ENCODE results near the gene FOXL2.

The FOXL2 gene

DNA sequence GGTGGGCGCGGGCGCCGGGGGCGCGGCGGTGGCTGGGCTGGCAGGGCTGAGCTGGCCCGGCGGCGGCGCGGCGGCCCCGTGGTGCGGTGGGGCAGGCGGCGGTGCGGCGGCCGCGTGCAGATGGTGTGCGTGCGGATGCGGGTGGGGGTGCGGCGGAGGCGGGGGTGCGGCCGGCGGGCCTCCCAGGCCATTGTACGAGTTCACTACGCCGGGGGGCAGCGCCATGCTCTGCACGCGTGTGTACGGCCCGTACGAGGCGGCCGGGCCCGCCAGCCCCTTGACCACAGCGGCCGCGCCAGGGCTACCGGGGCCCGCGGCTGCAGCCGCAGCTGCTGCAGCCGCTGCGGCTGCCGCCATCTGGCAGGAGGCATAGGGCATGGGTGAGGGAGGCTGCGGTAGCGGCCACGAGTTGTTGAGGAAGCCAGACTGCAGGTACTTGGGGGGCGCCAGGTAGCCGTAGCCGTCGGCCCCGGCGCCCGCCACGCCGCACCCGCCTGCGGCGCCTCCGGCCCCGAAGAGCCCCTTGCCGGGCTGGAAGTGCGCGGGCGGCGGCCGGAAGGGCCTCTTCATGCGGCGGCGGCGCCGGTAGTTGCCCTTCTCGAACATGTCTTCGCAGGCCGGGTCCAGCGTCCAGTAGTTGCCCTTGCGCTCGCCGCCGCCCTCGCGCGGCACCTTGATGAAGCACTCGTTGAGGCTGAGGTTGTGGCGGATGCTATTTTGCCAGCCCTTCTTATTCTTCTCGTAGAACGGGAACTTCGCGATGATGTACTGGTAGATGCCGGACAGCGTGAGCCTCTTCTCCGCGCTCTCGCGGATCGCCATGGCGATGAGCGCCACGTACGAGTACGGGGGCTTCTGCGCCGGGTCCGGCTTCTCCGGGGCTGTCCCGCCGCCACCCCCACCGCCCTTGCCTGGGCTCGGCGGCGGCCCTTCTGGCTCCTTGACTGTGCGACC lies 951 bp downstream of the FOXL2 start:
- DNase-seq (ENCODE audit: low read depth): no peak

DNA sequence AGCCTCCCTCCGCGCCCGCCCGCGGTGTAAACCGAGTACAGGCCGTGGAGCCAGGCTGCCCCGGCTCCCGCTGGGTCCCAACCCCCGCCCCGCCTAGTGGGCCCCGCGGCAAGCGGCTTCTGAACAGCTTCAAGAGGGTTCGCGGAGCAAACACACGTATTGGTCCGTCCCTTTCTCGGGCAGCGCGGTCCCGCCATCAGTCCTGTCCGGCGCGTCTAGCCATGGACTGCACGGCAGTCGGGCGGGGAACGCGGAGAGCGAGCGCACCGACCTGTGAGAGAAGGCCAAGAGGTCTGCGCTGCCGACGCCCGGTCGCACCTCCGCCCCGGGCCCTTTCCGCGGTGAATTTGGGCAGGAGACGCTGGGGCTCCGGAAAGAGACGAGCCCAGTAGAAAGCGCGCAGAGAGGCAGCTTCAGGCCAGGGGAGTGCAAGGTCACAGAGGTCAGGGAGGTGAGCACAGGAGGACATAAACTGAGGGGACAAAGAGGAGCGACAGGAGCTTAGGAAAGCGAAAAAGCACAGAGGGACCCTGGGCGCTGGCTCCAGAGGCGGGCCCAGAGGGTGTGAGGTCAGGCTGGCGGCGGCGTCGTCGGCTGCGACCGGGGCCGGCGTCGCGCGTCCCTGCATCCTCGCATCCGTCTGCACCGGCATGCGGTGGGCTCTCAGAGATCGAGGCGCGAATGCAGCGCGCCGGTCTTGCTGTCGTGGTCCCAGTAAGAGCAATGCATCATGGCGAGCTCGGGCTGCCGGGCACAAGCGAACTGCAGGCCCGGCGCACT lies 1.8 kb downstream of the FOXL2 start:
- DNase-seq (ENCODE audit: low read depth): no peak

DNA sequence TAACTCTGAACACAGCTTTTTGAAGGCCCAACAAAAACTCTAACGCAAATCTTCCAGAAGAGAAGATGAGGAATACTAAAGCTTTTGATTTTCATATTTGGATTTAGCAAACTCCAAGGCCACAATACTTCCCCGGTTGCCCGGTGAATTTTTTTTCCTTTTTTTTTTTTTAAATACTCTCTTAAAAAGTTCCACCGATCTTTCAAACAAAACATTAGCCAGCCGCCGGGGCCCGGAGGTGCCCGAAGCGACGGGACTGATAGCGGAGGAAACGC lies 2.3 kb downstream of the FOXL2 start:
- DNase-seq (ENCODE audit: low read depth): no peak

DNA sequence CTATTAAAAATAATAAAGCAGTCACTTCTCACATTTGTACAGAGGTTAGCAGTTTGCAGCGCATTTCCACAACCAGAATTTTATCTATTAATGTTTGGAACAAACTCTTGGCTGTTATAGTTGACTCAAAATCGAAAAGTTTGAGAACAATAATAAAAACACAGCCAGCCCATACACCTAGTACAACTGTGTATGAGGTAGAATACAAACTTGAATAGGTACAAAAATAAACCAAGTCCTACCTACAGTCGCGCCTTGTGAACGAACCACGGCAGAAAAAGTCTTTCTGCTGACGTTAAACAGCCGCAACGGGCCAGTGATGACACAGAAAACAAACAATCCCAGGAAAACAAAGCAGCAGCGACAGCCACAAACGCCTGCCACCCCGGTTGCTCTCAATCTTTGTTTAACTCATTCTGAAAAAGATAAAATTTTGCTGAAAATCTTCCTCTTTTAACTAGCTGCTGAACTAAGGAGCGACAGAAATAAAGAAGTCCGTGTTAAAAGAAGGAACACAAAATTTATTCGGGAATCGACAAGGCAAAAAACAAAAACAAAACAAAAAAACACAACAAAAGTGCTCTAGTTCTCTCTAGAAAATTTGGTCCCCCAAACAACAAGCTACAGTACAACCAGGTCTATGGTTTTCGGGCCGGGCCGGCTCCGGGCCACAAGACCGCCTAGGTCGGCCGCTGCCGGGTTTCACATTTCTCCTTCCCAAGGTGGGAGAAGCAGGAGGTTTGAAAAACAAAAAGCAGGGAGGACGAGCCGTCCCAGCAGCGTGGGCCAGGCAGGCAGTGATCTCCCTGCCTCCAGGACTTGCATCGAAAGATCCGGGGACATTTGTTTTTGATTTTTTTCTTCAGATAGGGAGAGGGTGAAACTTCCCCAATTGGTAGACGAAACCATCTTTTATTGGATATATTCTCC lies 2.9 kb downstream of the FOXL2 start:
- no peak for DNase-seq (ENCODE audit: low read depth)

DNA sequence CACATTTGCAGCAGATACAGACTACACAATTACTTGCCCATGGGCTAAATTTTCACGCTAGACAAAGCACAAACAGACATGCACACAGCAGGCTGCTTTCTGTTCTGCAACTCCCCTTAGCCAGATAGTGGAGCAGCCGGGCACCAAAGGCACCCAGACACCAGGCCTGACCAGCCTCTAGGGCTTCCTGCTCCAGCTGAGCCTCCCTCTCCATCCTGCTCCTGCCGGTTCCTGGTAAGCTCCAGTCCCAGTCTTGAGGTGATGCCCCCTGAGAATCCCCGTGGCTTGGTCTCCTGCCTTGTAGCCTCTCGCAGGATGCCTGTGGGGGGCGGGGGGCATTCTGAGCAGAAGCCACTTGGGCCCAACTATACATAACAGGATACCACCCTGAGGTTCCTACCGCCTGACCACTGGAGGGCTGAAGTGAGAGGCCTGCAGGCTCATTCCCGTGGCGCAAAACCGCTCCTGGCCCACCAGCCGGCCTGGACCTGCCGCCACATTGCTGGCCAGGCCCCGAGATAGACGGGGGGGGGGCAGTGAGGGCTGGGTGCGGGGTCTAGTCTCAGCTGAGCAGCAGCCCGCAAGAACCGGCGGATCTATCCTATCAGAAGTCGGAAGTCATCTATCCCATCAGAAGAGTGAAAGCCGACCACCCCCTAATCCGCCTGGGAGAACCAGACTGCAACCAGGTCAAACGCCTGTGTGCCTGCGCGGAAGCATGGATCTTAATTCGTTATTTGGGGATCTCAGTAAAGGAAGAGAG lies 3.9 kb downstream of the FOXL2 start:
- DNase-seq (ENCODE audit: low read depth): no peak

DNA sequence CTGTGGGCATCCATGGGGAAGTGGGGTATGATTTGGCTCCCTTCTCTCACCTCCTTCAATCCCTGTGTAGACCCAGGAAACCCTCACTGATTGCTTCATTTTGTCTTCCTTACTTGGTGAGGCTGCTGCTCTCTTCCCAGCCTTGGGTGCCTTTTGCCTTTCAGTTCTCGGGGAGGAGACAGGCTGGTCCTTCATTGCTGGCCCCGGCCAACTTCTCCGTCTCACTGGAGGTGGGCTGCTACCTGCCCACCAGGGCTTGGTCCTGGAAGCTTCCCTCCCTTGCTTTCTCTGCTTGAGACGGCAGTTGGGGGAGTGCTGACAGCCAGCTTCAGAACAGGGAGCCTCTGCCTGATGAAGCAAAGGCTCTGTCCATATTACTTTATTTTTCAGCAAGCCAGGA lies 4.7 kb downstream of the FOXL2 start:
- DNase-seq (ENCODE audit: low read depth): no peak

DNA sequence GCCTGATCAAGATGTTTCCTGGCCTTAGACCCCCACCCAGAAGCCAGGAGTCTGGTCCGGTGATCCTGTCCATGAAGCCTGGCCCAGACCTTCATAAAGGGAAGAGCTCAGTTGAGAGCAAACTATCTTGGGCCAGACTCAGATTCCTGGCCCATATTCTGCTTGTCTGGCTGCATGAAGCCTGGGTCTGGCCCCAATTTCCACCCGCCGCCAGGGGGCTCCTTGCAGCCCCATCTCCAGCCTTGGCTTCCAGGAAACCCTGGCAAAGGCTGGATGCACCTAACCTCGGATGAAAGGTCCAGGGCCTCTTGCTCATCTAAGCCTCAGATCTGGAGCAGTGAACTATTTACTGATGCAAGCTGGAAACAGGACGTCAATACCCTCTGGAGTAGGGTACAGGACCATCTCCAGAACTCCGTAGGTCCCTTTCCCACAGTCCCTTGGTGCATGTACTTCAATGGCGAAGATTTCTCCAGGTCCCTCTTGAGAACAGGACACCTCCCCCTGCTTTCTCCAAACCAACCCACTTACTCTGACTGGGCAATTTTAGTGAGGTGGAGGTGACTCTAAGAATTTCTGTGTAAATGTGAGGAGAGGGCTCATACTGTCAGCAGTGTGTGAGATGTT lies 5.6 kb downstream of the FOXL2 start:
- no peak for DNase-seq (ENCODE audit: low read depth)

DNA sequence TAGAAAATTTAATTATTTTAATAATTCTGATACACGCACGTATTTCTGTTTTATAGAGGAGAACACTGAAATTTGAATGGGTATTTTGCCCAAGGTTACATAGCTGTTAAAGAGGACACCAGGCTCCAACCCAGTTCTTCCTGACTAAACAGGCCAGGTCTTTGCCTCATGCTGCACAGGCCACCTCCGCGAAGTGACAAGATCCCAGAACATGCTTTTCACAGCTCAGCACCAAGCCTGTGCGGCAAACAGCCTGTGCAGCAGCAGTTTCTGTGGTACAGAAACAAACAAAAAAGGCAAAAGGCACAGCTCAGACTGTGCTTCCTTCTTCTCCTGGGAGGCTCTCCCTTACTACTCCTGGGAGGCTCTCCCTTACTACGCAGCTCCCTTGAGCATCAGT lies 6.5 kb downstream of the FOXL2 start:
- DNase-seq (ENCODE audit: low read depth): no peak

DNA sequence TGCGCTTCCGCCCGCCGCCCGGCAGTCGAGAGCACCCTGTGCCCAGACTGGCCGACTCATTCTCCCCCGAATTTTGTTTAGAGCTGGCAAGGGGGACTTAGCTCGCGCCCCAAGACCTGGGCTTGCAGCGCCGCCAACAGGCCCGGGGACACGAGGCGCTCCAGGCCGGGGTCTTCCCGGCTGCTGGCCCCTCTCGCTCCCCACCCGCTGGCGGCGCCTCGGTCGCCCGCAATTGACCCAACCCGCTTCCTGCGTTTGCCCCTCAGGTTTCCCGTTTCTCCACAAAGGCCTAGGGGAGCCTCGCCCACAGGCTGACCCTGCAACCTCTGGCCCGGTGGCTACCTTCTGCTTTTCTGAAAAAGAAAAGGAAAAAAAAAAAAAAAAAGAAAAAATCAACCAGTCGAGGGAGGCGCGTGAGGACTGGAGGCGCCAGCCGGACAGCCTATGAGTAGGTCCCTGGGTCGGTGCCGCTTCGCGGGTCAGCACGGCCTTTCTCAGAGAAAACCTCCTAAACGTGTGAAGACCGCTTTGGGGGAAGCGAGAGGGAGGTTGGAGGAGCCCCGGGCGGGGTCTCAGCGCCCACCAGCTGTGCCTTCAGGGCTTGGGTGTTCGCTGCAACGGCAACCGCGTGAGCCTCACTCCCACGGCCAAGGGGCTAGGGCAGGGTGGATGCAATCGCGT lies 7.2 kb downstream of the FOXL2 start:
- no peak for DNase-seq (ENCODE audit: low read depth)

DNA sequence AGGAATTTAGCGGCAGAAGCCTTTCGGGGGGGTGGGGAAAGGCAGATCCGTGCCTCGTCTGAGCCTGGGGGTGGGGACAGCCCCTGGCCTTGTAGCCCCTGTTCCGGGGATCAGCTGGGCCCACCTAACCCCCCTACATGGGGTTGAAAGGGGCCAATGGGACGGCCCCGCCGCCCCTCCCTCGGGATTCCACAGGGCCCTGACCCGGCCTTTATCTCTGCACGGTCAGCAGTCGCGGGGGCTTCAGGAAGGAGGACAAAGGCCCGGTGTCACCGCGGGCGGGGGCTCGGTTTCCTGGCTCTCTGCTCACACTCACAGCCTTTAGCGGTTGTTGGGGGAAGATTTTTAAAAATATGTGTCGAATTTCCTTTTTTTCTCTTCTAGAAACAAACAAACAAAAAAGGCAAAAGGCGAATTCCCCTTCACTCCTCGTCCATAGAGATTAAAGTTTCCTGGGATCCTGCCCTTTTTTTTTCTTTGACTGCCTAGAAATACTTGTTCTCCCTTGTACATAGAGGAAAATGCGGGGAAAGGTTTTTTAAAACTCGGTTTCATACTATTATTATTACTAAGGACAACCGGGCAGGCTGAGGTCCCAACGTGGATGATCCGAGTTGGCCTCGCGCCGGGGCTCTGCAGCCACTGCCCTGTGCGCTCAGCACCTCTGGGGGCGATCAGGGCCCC lies 7.9 kb downstream of the FOXL2 start:
- DNase-seq (ENCODE audit: low read depth): no peak

DNA sequence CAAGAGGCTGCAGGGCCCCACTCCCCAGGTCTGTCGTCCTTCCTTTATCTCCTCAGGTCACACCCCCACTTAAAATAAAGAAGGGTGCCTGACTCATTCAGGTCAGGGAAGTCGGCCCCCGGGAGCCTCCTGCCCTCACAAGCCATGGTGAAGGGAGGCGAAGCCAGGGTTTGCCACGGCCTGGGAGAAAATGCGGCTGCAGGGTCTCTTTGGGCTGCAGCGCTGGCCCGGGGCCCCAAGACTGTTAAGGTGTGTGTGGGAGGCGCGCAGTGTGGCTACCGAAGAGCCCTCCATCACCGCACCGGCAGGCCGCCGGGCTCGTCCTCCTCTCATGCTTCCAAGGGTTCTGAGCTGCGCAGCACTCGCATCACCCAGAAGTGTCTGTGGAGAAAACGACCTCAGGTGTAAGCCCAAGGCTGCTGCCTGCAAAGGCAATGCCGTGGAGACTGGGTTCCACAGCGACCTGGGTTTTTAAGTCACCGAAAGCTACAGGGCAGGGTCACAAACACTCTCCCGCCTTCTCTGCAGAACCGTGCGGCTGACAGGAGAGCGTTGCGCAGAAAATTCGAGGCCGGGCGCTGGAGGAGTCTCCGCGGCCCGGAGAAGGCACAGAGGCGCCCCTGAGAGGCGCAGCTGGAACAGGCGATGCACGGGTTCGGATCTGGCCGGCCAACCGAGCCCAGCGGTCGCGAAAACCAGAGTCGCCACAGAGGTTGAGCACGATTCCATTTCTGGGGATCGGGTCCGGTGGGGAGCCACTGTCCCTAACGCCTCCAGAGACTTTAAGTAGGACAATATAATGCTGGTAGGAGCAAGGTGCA lies 8.7 kb downstream of the FOXL2 start:
- no peak for DNase-seq (ENCODE audit: low read depth)

DNA sequence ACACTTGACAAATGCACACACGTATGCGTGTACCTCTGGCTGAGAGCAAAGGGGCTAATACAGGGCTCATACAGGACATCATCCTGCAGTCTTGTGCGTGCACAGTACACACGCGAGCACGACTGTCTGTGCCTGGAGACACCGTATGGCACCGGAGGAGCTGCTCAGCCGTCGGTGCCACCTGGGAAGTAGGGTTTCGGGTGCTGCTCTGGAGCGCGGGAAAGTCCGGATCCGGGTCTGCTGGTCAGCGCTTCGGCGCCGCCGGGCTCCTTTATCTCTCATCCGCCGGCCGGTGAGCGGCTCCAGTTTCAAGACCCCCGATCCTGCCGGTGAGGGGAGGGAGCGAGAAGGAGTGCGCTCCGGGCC lies 9.3 kb downstream of the FOXL2 start:
- DNase-seq (ENCODE audit: low read depth): no peak

DNA sequence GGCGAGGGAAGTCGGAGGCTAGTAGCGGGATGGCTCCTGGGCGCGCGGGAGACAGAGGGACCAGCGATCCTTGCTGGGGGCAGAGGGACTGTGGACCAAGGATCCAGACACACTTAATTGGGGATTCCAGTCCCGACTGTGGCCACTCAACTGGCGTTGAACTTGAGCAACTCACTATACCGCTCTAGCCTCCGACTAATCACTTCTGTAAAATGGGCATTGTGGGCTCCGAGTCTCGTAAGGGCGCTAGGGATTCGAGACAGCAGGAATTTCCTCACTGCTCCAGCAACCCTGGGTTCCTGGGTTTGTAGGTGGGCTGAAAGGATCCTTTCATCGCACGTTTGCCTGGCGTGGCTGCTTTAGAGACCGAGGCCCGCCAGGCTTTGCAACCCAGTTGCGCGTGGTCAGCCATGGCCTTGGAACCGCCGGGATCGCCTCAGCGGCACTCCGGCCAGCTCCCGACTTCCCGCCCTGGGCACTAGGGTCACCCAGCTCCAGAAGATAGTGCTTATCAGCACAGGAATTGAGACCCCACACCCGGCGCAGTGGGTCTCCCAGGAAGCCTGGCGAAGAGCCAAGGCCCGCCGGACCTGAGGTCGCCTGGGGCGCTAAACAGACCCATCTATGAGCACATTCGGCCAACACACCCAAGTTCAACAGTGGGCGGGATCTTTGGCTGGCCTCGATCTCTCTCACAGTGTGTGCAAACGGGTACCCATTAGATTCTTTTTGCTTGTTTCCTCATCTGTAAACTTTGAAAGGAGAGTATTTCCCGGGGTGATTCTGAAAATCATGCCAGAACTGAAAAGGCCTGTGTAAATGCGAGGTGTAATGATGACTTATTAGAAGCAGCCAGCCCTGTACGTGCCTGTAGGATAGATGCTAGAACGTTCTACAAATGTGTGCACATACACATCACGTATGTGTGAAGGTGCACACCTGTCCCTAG lies 9.9 kb downstream of the FOXL2 start:
- DNase-seq (ENCODE audit: low read depth): no peak

DNA sequence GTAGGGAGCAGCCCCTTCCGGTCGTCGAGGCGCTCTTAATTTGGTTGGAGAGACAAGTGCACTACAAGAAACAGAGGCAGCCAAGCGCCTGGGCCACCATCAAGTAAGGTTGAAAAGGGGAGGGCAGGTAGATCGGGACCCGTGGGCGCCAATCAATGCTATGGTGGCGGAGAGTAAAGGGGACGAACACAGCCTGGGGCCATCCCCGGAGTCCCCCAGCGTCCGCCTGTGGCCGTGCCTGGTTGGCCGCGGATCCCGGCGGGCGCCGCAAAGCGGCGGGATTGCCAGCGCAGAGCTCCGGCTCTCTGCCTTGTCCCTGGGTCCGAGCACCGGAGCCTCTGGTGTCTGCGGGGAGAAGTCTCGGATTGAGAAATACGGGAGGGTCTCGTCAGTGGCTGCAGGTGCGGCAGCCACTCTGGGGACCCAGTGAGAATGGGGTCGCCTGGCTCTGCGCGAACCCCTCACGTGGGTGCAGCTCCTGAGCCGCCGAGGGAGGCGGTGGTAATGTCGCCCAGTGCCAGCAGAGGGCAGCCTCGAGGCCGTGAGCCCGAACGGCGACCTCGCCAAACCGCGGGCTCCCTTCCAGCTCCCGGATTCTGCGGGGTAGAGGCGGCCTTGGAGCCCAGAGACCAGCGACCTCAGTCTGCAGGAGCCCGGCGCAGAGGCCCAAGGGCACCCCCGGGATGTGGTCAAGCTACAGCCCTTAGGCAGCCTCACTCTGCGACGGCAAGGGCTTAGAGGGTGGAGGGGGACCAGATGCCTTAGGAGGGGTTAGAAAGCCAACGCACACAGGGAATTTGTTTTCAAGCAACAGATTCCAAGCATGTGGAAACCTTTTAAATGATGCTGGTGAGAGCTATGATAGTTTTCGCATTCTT lies 10.8 kb downstream of the FOXL2 start:
- peak; percentile 34 for DNase-seq (ENCODE audit: low read depth)

DNA sequence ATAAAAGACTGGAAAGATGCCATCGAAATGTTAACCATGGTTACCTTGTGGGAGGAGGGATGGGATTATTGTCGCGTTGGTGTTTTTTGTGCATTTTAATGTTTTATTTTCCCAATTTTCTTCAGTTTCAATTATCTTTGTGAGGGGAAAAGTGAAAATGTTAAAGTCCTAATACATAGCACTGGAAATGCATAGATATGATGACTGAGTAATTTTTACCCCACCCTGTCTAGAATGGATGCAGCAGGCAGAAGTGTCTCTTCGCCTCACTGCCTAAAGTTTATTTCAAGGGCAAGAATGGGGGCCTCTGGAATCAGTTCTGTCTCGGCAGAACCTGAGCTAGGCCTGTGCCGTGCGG lies 11.5 kb downstream of the FOXL2 start:
- no peak for DNase-seq (ENCODE audit: low read depth)

DNA sequence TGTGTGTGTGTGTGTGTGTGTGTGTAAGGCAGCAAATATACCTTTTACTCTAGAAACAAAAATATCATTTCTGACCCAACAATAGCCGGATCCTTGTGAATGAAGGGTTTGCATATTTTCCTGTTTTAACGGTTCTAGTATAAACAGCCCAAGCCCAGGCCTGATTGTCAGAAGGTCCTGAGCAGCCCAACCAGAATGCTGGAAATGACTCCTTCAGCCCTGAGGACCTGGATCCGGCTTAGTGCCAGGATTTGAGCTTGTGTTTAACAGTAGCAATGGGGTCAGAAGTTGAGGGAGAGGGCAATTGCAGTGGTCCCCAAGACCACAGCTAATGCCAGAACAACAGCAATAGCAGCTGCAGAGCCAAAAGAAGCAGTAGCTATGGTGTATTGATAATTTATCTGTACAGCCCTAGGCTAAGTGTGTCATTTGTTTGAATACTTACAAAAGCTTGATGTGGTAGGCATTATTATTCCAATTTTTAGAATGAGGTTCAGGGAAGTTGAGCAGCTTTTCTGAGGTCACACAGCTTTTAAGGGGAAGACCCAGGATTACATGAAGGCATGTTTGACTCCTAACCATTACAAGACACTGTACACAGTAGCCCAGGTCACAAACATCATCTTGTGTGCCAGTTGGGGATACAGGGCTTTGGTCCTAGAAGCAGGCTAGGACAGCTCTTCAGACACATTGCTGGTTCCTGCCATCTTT lies 12.8 kb downstream of the FOXL2 start:
- no peak for DNase-seq (ENCODE audit: low read depth)
